ENCODE results near the gene POLR2J. TPM values are rescaled to one million over a fixed set of nuclear protein-coding genes. Genes with fewer than 3 reads are reported as not detected.

Gene POLR2J
- total and polyA plus RNA-seq, 2 donors, result 67.1 to 76.0 TPM

DNA sequence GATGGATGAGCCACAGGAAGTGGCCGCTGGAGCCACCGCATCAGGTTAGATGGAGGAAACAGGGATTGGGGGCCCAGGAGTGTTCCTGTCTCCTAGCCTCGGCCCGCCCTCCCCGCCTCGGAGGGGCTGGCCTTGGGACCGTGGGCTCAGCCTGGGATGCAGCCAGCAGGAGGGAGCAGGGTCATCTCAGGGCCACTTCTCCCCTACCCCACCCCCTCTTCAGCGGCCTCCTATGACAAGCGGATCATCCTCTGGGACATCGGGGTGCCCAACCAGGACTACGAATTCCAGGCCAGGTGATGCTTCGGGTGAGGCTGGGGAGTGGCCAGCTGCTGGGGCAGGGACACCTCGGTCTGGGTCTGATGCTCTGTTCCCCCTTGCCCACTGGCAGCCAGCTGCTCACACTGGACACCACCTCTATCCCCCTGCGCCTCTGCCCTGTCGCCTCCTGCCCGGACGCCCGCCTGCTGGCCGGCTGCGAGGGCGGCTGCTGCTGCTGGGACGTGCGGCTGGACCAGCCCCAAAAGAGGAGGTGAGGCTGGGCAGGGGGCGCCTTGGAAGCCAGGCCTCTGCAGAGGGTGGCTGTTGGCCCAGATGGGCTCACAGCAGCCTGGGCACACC, 9.3 kb downstream of the POLR2J start:
- Histone ChIP-seq H3K36me3 (ENCODE audit: control insufficient read depth in 2 of 2, insufficient read depth in 2 of 2, low read length in 1 of 2) (peaks cover 42 to 50% of the 10 kb centered on the region in 2 donors), H3K4me3 (ENCODE audit: low read length in 2 of 2) (no peak overlapping the region), H3K4me1 (ENCODE audit: control insufficient read depth in 2 of 2, insufficient read depth in 2 of 2, low read length in 2 of 2) (peaks cover 4 to 10% of the 10 kb centered on the region in 2 donors), H3K9me3 (ENCODE audit: control insufficient read depth in 2 of 2, insufficient read depth in 1 of 2, low read length in 1 of 2) (no peaks in the 10 kb centered on the region), H3K27me3 (ENCODE audit: control insufficient read depth in 2 of 2, insufficient read depth in 1 of 2, low read length in 1 of 2) (no peaks in the 10 kb centered on the region), H3K27ac (ENCODE audit: low read depth in 1 of 2, low read length in 1 of 2) (no peak overlapping the region)
- no peak for DNase-seq (ENCODE audit: low read depth in 6 of 9, low spot score in 9 of 9)
- WGBS, result 97% methylated on average over 24 of the region's 24 CpGs

- DNase-seq (ENCODE audit: low read depth in 6 of 9, low spot score in 9 of 9), result no peak
- WGBS, result 96% methylated on average over 40 of the region's 40 CpGs
- Histone ChIP-seq H3K4me3 (ENCODE audit: low read length in 2 of 2) (no peak overlapping the region), H3K36me3 (ENCODE audit: control insufficient read depth in 2 of 2, insufficient read depth in 2 of 2, low read length in 1 of 2) (peaks cover 40 to 46% of the 10 kb centered on the region in 2 donors), H3K9me3 (ENCODE audit: control insufficient read depth in 2 of 2, insufficient read depth in 1 of 2, low read length in 1 of 2) (no peaks in the 10 kb centered on the region), H3K4me1 (ENCODE audit: control insufficient read depth in 2 of 2, insufficient read depth in 2 of 2, low read length in 2 of 2) (peaks cover 9 to 15% of the 10 kb centered on the region in 2 donors), H3K27me3 (ENCODE audit: control insufficient read depth in 2 of 2, insufficient read depth in 1 of 2, low read length in 1 of 2) (no peaks in the 10 kb centered on the region), H3K27ac (ENCODE audit: low read depth in 1 of 2, low read length in 1 of 2) (no peak overlapping the region)
These were observed 10.0 kb downstream of the POLR2J start for GRCh38 chr7:102468478-102469350.

DNA sequence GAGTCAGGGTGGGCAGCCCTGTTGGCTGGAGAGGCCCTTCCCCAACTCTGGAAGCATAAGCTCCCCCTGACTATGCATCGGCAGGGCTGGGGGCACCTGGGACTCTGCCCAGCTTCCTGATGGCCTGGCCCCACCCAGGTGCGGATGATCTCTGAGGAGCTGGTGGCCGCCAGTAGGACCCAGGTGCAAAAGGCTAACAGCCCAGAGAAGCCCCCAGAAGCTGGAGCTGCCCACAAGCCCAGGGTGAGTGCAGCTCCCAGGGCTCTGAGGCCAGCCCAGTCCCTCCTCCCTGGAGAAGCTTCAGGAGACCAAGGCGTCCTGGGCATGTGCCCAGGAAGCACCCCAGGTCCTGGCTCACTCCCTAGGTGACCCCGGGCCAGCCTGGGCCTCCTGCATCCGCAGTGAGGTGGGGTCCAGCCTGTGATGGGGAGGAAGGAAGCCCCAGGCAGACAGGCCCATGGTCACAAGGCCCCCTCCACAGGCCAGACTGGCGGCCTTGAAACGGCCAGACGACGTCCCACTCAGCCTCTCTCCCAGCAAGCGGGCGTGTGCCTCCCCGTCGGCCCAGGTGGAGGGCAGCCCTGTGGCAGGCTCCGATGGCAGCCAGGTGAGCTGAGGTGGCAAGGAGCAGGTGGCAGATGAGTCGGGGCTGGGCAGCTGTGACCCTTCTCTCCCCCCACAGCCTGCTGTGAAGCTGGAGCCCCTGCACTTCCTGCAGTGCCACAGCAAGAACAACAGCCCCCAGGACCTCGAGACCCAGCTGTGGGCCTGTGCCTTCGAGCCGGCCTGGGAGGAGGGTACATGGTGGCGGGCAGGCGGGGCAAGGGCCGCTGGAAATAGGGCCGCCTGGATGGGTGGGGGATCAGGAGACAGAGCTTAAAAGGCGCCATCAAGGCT, 10.9 kb downstream of the POLR2J start:
- no peak overlapping the region for H3K27ac ChIP-seq (ENCODE audit: low read depth in 1 of 2, low read length in 1 of 2)
- H3K27me3 ChIP-seq (ENCODE audit: control insufficient read depth in 2 of 2, insufficient read depth in 1 of 2, low read length in 1 of 2), result no peaks in the 10 kb centered on the region
- no peak for DNase-seq (ENCODE audit: low read depth in 6 of 9, low spot score in 9 of 9)
- peaks cover 31 to 37% of the 10 kb centered on the region in 2 donors for H3K36me3 ChIP-seq (ENCODE audit: control insufficient read depth in 2 of 2, insufficient read depth in 2 of 2, low read length in 1 of 2)
- H3K4me3 ChIP-seq (ENCODE audit: low read length in 2 of 2), result no peak overlapping the region
- no peaks in the 10 kb centered on the region for H3K9me3 ChIP-seq (ENCODE audit: control insufficient read depth in 2 of 2, insufficient read depth in 1 of 2, low read length in 1 of 2)
- H3K4me1 ChIP-seq (ENCODE audit: control insufficient read depth in 2 of 2, insufficient read depth in 2 of 2, low read length in 2 of 2), result peaks cover 9 to 17% of the 10 kb centered on the region in 2 donors
- WGBS, result 97% methylated on average over 24 of the region's 24 CpGs

GRCh38 chr7:102466097-102466496, 12.6 kb downstream of the POLR2J start:
- no peaks in the 10 kb centered on the region for H3K27me3 ChIP-seq (ENCODE audit: control insufficient read depth in 2 of 2, insufficient read depth in 1 of 2, low read length in 1 of 2)
- no peak for DNase-seq (ENCODE audit: low read depth in 6 of 9, low spot score in 9 of 9)
- peaks cover 16 to 25% of the 10 kb centered on the region in 2 donors for H3K36me3 ChIP-seq (ENCODE audit: control insufficient read depth in 2 of 2, insufficient read depth in 2 of 2, low read length in 1 of 2)
- H3K4me1 ChIP-seq (ENCODE audit: control insufficient read depth in 2 of 2, insufficient read depth in 2 of 2, low read length in 2 of 2), result peaks cover 9 to 17% of the 10 kb centered on the region in 2 donors
- no peaks in the 10 kb centered on the region for H3K9me3 ChIP-seq (ENCODE audit: control insufficient read depth in 2 of 2, insufficient read depth in 1 of 2, low read length in 1 of 2)
- no peak overlapping the region for H3K27ac ChIP-seq (ENCODE audit: low read depth in 1 of 2, low read length in 1 of 2)
- 98% methylated on average over 7 of the region's 7 CpGs for WGBS
- peak overlapping the region in 1 of 2 donors; percentile 100 for H3K4me3 ChIP-seq (ENCODE audit: low read length in 2 of 2)

DNA sequence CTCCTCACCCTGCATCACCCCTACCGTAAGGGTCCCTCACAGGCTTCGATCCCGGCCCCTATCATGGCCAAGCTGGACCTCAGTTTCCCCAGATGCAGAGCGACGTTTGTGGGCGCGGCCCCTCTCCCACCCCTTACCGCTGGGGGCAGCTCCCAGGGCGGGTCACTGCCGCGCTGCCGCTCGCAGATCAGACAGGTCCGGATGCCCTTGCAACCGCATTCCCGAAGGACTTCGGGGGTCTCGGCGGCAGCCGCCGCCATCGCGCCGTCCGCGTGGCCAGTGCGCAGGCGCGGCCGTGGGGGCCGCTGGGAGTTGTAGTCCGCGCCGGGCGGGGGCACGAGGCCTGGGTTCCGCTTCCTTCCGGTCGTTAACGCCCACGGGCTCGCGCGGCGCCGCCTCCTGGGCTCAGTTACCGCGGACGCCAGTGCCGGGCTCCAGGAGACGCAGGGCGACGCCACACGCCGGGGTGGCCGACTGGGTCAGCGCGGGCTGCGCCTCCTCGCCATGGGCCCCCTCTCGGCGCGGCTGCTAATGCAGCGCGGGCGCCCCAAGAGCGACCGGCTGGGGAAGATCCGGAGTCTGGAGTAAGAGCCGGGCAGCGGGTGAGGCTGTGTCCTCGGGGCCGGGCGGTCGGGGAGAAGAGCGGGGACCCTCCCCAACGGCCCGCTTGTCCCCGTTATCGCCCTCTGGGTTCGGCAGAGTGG, 14.0 kb downstream of the POLR2J start, which contains the start of the genes ALKBH4 and LRWD1:
TSS of gene ALKBH4 (minus strand) at position 287 of the 704 bp plus-strand sequence. CDS start at position 260, 27 bp downstream.
TSS of gene LRWD1 (plus strand) at position 408 of the 704 bp plus-strand sequence. CDS start at position 505, 97 bp downstream.
- WGBS, result under 1% methylated on average over 81 of the region's 81 CpGs

GRCh38 chr7:102463841-102464576, 14.7 kb downstream of the POLR2J start:
- WGBS, result 22% methylated on average over 24 of the region's 24 CpGs
- no peaks in the 10 kb centered on the region for H3K9me3 ChIP-seq (ENCODE audit: control insufficient read depth in 2 of 2, insufficient read depth in 1 of 2, low read length in 1 of 2)
- no peaks in the 10 kb centered on the region for H3K27me3 ChIP-seq (ENCODE audit: control insufficient read depth in 2 of 2, insufficient read depth in 1 of 2, low read length in 1 of 2)
- H3K36me3 ChIP-seq (ENCODE audit: control insufficient read depth in 2 of 2, insufficient read depth in 2 of 2, low read length in 1 of 2), result peaks cover 15 to 23% of the 10 kb centered on the region in 2 donors
- DNase-seq (ENCODE audit: low read depth in 6 of 9, low spot score in 9 of 9), result no peak
- peak overlapping the region; percentile 83 to 100 for H3K4me3 ChIP-seq (ENCODE audit: low read length in 2 of 2)
- H3K4me1 ChIP-seq (ENCODE audit: control insufficient read depth in 2 of 2, insufficient read depth in 2 of 2, low read length in 2 of 2), result peaks cover 9 to 17% of the 10 kb centered on the region in 2 donors
- peak overlapping the region in 1 of 2 donors; percentile 63 for H3K27ac ChIP-seq (ENCODE audit: low read depth in 1 of 2, low read length in 1 of 2)

More for the DNA sequence above, 14.0 kb downstream of the POLR2J start, which contains the start of the genes ALKBH4 and LRWD1:
- DNase-seq (ENCODE audit: low read depth in 6 of 9, low spot score in 9 of 9), result peak; percentile 64 to 93 (median 85)
- Histone ChIP-seq H3K4me3 (ENCODE audit: low read length in 2 of 2) (peak within 1 kb of the TSS; percentile 83 to 100), H3K27me3 (ENCODE audit: control insufficient read depth in 2 of 2, insufficient read depth in 1 of 2, low read length in 1 of 2) (no peaks in the 10 kb centered on the region), H3K9me3 (ENCODE audit: control insufficient read depth in 2 of 2, insufficient read depth in 1 of 2, low read length in 1 of 2) (no peaks in the 10 kb centered on the region), H3K36me3 (ENCODE audit: control insufficient read depth in 2 of 2, insufficient read depth in 2 of 2, low read length in 1 of 2) (peaks cover 8 to 22% of the 10 kb centered on the region in 2 donors), H3K27ac (ENCODE audit: low read depth in 1 of 2, low read length in 1 of 2) (peak within 1 kb of the TSS in 1 of 2 donors; percentile 63), H3K4me1 (ENCODE audit: control insufficient read depth in 2 of 2, insufficient read depth in 2 of 2, low read length in 2 of 2) (peaks cover 9 to 17% of the 10 kb centered on the region in 2 donors)

- Histone ChIP-seq H3K4me3 (ENCODE audit: low read length in 2 of 2) (no peak overlapping the region), H3K36me3 (ENCODE audit: control insufficient read depth in 2 of 2, insufficient read depth in 2 of 2, low read length in 1 of 2) (peaks cover 33 to 40% of the 10 kb centered on the region in 2 donors), H3K4me1 (ENCODE audit: control insufficient read depth in 2 of 2, insufficient read depth in 2 of 2, low read length in 2 of 2) (peaks cover 4 to 11% of the 10 kb centered on the region in 2 donors), H3K9me3 (ENCODE audit: control insufficient read depth in 2 of 2, insufficient read depth in 1 of 2, low read length in 1 of 2) (no peaks in the 10 kb centered on the region), H3K27ac (ENCODE audit: low read depth in 1 of 2, low read length in 1 of 2) (no peak overlapping the region), H3K27me3 (ENCODE audit: control insufficient read depth in 2 of 2, insufficient read depth in 1 of 2, low read length in 1 of 2) (no peaks in the 10 kb centered on the region)
- 94% methylated on average over 8 of the region's 8 CpGs for WGBS
- no peak for DNase-seq (ENCODE audit: low read depth in 6 of 9, low spot score in 9 of 9)
These were observed 18.3 kb downstream of the POLR2J start for GRCh38 chr7:102460467-102460866.
